22Rv1 (cell line): ENCODE data around the gene ZKSCAN1.
A peak's percentile ranks its signal among the peaks of the same experiment; 100 is the strongest.

Experiments
- H3K27ac ChIP-seq: fragments of 450-650 bp; 2 replicates; pipeline ENCODE4 v1.5.1; 2017
- ZFX ChIP-seq: fragments of 450-650 bp; IDR thresholded peaks from 2 replicates; pipeline ENCODE4 v1.6.1; 2017; ENCODE audit warnings: antibody characterized with exemption, borderline replicate concordance
- TF ChIP-seq, protein P1 (sequence below): fragments of 450-650 bp; IDR thresholded peaks from 2 replicates; pipeline ENCODE4 v1.5.1; 2017; ENCODE audit warnings: mild to moderate bottlenecking

ZKSCAN1 gene

DNA sequence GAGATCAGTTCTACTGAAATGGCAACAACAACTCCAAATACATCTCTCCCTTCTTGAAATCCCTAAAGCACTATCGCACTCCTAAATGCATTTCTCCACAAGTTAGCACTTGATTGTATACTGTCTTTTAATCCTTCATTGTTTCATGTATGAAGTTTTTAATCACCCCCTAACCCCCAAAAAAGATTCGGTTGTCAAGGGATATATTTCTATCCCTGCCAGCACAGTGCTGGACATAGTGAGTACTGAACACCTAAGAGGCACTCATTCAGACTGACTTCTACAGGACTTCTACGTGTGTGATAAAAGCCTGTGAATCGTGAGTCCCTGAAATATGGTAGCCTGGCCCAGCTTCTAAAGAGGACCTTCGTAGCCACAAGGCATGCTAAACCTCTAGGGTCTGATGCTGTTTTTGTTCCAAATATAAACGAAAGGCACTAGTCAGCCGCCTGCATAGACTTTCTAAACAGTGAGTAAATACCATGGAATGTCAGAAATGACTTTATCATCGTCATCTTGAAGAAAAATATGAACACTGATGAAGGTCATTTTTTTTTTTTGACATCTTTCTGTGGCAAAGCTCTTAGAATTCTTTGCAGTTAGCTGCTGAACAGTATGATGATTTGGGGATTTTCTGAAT lies 19.6 kb downstream of the ZKSCAN1 start:
- H3K27ac ChIP-seq: no peak overlapping the region
- no peak for TF ChIP-seq ZFX
- TF ChIP-seq, protein P1, sequence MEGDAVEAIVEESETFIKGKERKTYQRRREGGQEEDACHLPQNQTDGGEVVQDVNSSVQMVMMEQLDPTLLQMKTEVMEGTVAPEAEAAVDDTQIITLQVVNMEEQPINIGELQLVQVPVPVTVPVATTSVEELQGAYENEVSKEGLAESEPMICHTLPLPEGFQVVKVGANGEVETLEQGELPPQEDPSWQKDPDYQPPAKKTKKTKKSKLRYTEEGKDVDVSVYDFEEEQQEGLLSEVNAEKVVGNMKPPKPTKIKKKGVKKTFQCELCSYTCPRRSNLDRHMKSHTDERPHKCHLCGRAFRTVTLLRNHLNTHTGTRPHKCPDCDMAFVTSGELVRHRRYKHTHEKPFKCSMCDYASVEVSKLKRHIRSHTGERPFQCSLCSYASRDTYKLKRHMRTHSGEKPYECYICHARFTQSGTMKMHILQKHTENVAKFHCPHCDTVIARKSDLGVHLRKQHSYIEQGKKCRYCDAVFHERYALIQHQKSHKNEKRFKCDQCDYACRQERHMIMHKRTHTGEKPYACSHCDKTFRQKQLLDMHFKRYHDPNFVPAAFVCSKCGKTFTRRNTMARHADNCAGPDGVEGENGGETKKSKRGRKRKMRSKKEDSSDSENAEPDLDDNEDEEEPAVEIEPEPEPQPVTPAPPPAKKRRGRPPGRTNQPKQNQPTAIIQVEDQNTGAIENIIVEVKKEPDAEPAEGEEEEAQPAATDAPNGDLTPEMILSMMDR: no peak

DNA sequence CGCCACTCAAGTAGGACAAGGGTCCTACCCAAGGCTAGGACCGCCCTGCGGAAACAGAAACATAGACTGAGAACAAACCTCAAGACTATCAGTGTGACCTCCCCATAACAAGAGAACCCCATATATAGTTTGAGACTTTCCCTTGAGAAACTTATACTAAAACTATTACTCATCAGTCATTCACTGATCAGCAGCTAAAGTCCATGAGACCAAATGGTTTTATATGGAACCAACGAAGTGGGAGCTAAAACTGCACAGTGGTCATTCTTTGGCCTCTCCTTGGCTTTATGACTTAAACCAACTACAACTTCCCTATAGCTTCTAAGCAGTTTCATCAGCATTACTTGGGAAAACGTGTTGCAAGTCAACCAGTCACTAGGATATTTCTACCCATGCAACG lies 20.5 kb downstream of the ZKSCAN1 start:
- no peak overlapping the region for H3K27ac ChIP-seq
- TF ChIP-seq, protein P1: no peak
- TF ChIP-seq ZFX: no peak

DNA sequence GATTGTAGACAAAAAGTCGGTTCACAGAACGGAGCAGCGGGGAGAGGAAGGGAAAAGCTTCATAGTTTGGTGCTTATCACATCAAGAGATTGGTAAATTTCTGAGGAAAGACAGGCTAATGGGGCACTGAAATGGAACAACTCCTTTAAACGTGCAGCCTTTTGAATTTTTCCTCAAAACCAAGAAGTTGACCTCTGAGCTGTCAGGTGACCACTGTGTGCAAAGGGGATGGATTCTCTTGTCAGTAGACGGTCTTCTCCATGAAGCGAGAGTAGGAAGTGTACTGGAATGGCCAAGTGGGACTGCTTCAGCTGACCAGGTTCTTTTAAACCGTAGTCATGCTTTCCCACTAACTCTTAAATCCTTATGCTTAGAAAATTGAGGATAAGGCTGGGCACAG lies 22.9 kb downstream of the ZKSCAN1 start:
- H3K27ac ChIP-seq: no peak overlapping the region
- TF ChIP-seq, protein P1: no peak
- TF ChIP-seq ZFX: no peak

DNA sequence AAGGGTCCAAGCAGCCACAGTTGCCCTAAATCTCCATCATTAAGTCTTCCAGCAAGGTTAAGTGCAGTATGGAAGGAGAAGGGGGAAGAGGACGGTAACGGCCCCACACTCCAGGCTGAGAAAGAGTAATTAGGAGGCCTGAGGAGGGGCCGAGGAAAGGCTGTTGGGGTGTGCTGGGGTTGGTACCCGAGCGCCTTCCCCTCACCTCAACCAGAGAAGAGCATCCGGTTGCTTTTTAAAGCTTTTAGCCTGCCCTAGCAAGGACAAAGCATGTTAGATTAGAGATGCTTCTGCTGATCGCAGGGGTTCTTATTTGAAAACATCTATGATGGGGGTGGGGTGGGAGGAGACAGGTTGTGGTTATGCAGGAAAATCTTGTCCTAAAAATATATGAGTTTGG lies 25.2 kb downstream of the ZKSCAN1 start:
- TF ChIP-seq, protein P1: no peak
- TF ChIP-seq ZFX: no peak
- no peak overlapping the region for H3K27ac ChIP-seq

DNA sequence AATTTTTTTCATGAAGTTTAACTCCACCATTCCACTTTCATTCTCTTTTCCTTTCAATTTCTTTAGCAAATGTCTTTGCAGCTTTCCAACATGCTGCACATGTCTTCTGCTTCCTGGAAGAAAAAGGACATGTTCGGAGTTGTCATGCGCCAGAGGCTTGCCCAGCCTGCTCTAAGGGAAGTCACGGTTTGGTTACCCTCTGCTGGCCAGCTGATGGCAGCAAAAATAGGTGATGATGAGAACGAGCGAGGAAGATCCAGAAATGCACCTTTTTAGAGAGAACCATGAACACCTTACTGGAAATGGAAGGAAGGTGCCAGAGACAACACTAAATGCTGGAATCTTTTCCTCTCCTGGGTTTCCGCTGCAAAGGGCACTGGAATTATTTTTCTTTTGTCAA lies 29.3 kb downstream of the ZKSCAN1 start:
- no peak for TF ChIP-seq ZFX
- TF ChIP-seq, protein P1: peak; percentile 60
- H3K27ac ChIP-seq: peak overlapping the region; percentile 25; the same call in 1 of the 2 replicates

DNA sequence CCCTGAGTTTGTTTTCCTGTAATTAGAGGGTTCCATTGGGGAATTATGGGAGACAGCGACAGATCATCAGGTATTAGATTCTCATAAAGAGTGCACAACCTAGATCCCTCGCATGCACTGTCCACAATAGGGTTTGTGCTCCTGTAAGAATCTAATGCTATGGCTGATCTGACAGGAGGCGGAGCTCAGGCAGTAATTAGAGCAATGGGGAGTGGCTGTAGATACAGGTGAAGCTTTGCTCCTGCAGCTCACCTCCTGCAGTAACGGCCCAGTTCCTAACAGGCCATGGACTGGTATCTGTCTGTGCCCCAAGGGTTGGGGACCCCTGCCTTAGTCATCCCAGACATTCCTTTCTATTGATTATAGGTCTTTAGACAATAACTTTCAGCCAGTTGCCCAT lies 33.3 kb downstream of the ZKSCAN1 start:
- peak overlapping the region; percentile 88; the same call in 1 of the 2 replicates for H3K27ac ChIP-seq
- TF ChIP-seq, protein P1: no peak

DNA sequence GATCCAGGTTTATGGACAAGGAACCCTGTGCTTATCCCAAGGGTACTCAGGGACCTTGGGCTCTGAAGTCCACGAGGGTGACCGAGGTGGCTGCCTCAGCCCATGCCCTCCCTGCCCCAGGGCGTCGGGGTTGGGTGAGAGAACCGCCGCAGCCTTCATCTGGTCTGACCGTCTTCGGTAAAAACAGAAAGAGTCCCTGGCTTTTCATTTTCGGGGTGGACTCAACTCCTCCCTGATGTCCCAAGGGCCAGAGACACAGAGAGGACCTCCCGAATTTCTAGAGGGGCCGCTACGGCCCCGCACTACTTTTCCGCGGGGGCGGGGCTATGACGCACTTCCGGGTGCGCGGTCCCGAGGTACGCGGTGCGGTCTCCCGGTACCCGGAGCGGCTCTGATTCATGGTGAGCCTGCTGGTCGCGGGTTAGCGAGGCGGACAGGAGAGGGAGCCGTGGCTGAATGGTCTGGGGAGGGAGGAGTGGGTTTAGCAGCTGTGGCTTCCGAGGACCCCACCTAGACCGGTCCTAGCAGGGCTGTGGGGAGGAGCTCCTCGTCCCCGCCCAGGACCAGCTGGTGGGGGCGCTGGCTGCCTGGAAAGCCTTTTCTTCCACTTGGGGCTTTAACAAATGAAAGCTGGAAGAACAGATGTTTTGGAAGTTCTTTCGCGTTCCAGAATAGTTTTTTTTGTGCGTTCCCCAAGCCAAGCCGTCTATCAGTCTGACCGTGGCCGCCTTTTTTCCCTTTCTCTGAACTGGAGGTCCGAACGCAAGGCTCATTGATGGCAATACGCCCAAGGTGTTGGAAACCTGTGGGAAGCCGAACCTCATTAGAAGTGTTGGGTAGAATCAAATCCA lies 34.3 kb downstream of the ZKSCAN1 start, which contains the start of gene ZSCAN21:
ZSCAN21 (plus strand) TSS at position 334 of the 851 bp plus-strand sequence. CDS start 7,233 bp downstream, outside the sequence.
- H3K27ac ChIP-seq: peak within 1 kb of the TSS; percentile 88
- TF ChIP-seq ZFX: no peak
- TF ChIP-seq, protein P1: peak; percentile 33
